SK-N-SH (cell line): ENCODE measurements around the gene CDH4. TPM values are rescaled to one million over a fixed set of nuclear protein-coding genes. Genes with fewer than 3 reads are reported as not detected.
A peak's percentile ranks its signal among the peaks of the same experiment; 100 is the strongest.

Experiments
- CTCF ChIA-PET: fragments of 300-600, 350-600 bp; formaldehyde crosslinking; extraction: SDS; loops from one replicate; lab custom pipeline; 2021; lab: Yijun Ruan, JAX
- POLR2A ChIA-PET: fragments of 350-600 bp; sonication (Branson Sonifier 250); formaldehyde crosslinking; extraction: SDS; loops from one replicate; lab custom pipeline; 2020; ENCODE audit warnings: antibody characterized with exemption, inconsistent platforms; lab: Yijun Ruan, JAX
- DNase-seq: peaks from one replicate; pipeline ENCODE4 v3.0.0; 2012
- H2AFZ ChIP-seq: fragments of 200-600 bp; sonication (generic); 2 replicates; pipeline ENCODE4 v1.8.1; 2016; ENCODE audit warnings: antibody characterized with exemption, mild to moderate bottlenecking, low read depth
- H3F3A ChIP-seq: fragments of 200-600 bp; sonication (generic); replicated peaks from 2 replicates; pipeline ENCODE3; 2016; ENCODE audit warnings: antibody characterized with exemption, mild to moderate bottlenecking; ENCODE audit not compliant: insufficient read depth
- H3K27ac ChIP-seq, 2 experiments: fragments of 200-500 bp in 1 of 2; fragments of 200-600 bp in 1 of 2; sonication (Bioruptor generic) in 1 of 2; sonication (generic), shearing (Covaris generic) in 1 of 2; 2 replicates each; pipeline versions ENCODE4 v1.5.1 to v1.6.1; 2014 to 2016; ENCODE audit warnings: low read depth in 2 of 2, inconsistent platforms in 1 of 2, low read length in 1 of 2, mild to moderate bottlenecking in 1 of 2, mixed read lengths in 1 of 2
- H3K27me3 ChIP-seq: fragments of 200-600 bp; sonication (generic), shearing (Covaris generic); 2 replicates; pipeline ENCODE4 v1.6.1; 2016; ENCODE audit warnings: mixed run types; ENCODE audit not compliant: insufficient read depth
- H3K36me3 ChIP-seq, 2 experiments: fragments of 200-500 bp in 1 of 2; fragments of 200-600 bp in 1 of 2; sonication (Bioruptor generic) in 1 of 2; sonication (generic) in 1 of 2; replicated peaks in 1 of 2; 2 replicates each; pipeline versions ENCODE3 to v1.5.1; 2014 to 2016; ENCODE audit warnings: low read length in 1 of 2, mild to moderate bottlenecking in 1 of 2; ENCODE audit not compliant: insufficient read depth in 2 of 2, control insufficient read depth in 1 of 2
- H3K4me1 ChIP-seq, 2 experiments: fragments of 200-500 bp in 1 of 2; fragments of 200-600 bp in 1 of 2; sonication (Bioruptor generic) in 1 of 2; sonication (generic), shearing (Covaris generic) in 1 of 2; 2 replicates each; pipeline versions ENCODE4 v1.5.1 to v1.6.1; 2014 to 2016; ENCODE audit warnings: low read depth in 1 of 2, low read length in 1 of 2, mixed run types in 1 of 2; ENCODE audit not compliant: insufficient read depth in 2 of 2, control insufficient read depth in 1 of 2
- H3K4me2 ChIP-seq: fragments of 200-600 bp; sonication (generic), shearing (Covaris generic); 2 replicates; pipeline ENCODE4 v1.6.1; 2017; ENCODE audit warnings: mixed run types
- H3K4me3 ChIP-seq, 2 experiments: fragments of 200-500 bp in 1 of 2; fragments of 200-600 bp in 1 of 2; sonication (Bioruptor generic) in 1 of 2; sonication (generic), shearing (Covaris generic) in 1 of 2; 2 replicates each; pipeline versions ENCODE4 v1.5.1 to v1.8.1; 2014 to 2016; ENCODE audit warnings: low read depth in 2 of 2, inconsistent platforms in 1 of 2, low read length in 1 of 2, mild to moderate bottlenecking in 1 of 2, mixed read lengths in 1 of 2, moderate library complexity in 1 of 2
- H3K79me2 ChIP-seq: fragments of 200-600 bp; sonication (generic); 2 replicates; pipeline ENCODE4 v1.8.1; 2017; ENCODE audit warnings: mild to moderate bottlenecking; ENCODE audit not compliant: insufficient read depth
- H3K9ac ChIP-seq: fragments of 200-600 bp; sonication (generic); 2 replicates; pipeline ENCODE4 v1.6.1; 2017; ENCODE audit warnings: mixed run types
- H3K9me2 ChIP-seq: fragments of 200-600 bp; sonication (generic); 2 replicates; pipeline ENCODE4 v1.6.1; 2017; ENCODE audit warnings: mixed run types
- H3K9me3 ChIP-seq: fragments of 200-600 bp; sonication (generic); 2 replicates; pipeline ENCODE4 v1.6.1; 2017; ENCODE audit warnings: mixed run types, mild to moderate bottlenecking, moderate library complexity
- H4K20me1 ChIP-seq: fragments of 200-600 bp; sonication (generic); 2 replicates; pipeline ENCODE4 v1.6.1; 2017; ENCODE audit warnings: mild to moderate bottlenecking, mixed run types; ENCODE audit not compliant: insufficient read depth
- CHD2 ChIP-seq: fragments of 150-350 bp; IDR thresholded peaks from 2 replicates; pipeline ENCODE4 v1.6.1; 2018; ENCODE audit warnings: low read length; ENCODE audit not compliant: partially characterized antibody
- CTCF ChIP-seq: fragments of 200-600 bp; sonication (generic); IDR thresholded peaks from 2 replicates; pipeline ENCODE4 v1.6.1; 2017; ENCODE audit warnings: antibody characterized with exemption, mild to moderate bottlenecking, moderate library complexity
- ELF1 ChIP-seq: IDR thresholded peaks from 2 replicates; pipeline ENCODE4 v1.4.0; 2012
- EZH2phosphoT487 ChIP-seq: fragments of 200-600 bp; sonication (generic); IDR thresholded peaks from 2 replicates; pipeline ENCODE4 v1.6.1; 2017; ENCODE audit warnings: low read depth, mixed run types, mild to moderate bottlenecking, antibody characterized with exemption, moderate library complexity, borderline replicate concordance
- GABPA ChIP-seq: IDR thresholded peaks from 2 replicates; pipeline ENCODE4 v1.4.0; 2012; ENCODE audit warnings: low read depth, mild to moderate bottlenecking
- GATA2 ChIP-seq: sonication (generic); formaldehyde crosslinking; IDR thresholded peaks from 2 replicates; pipeline ENCODE4 v1.5.0; 2020; ENCODE audit warnings: mild to moderate bottlenecking, missing genetic modification reagents
- JUND ChIP-seq: IDR thresholded peaks from 2 replicates; pipeline ENCODE4 v1.4.0; 2012
- MEF2A ChIP-seq: IDR thresholded peaks from 2 replicates; pipeline ENCODE4 v1.4.0; 2012; ENCODE audit warnings: low read depth, borderline replicate concordance
- MXI1 ChIP-seq: IDR thresholded peaks from 2 replicates; pipeline ENCODE4 v1.6.1; 2012; ENCODE audit warnings: mild to moderate bottlenecking, low read depth, low read length, improper control_type of control experiment
- POLR2AphosphoS5 ChIP-seq: IDR thresholded peaks from 2 replicates; pipeline ENCODE4 v1.6.1; 2012; ENCODE audit warnings: low read depth, low read length
- RCOR1 ChIP-seq: fragments of 150-350 bp; IDR thresholded peaks from 2 replicates; pipeline ENCODE4 v1.6.1; 2017; ENCODE audit warnings: antibody characterized with exemption, low read length
- SIN3A ChIP-seq: IDR thresholded peaks from 2 replicates; pipeline ENCODE4 v1.6.1; 2012; ENCODE audit warnings: low read depth, mild to moderate bottlenecking, low read length, moderate library complexity, borderline replicate concordance
- SMC3 ChIP-seq: IDR thresholded peaks from 2 replicates; pipeline ENCODE4 v1.6.1; 2012; ENCODE audit warnings: low read depth, low read length, improper control_type of control experiment
- TCF12 ChIP-seq: IDR thresholded peaks from 2 replicates; pipeline ENCODE4 v1.4.0; 2012
- TEAD4 ChIP-seq: IDR thresholded peaks from 2 replicates; pipeline ENCODE4 v1.4.0; 2012; ENCODE audit warnings: mild to moderate bottlenecking, borderline replicate concordance; ENCODE audit not compliant: insufficient read depth
- WGBS: methylation state at CpG from one replicate; pipeline ENCODE4 v1.1.6; 2017; ENCODE audit warnings: low lambda C conversion rate; 5-methylcytosine and 5-hydroxymethylcytosine counted together
- polyA plus RNA-seq, 3 experiments: library from polyadenylated mRNA; depleted of rRNA; stranded (reverse); fragments of >200 nt; gene quantifications; 2 replicates each; pipeline ENCODE4 v1.2.3, GENCODE V29; 2012
- TF ChIP-seq, protein P1 (sequence below): fragments of 150-350 bp; IDR thresholded peaks from 2 replicates; pipeline ENCODE4 v1.6.1; 2017; ENCODE audit warnings: antibody characterized with exemption, low read length, low read depth, borderline replicate concordance
- TF ChIP-seq, protein P2 (sequence below): fragments of 150-350 bp; IDR thresholded peaks from 2 replicates; pipeline ENCODE4 v1.6.1; 2016; ENCODE audit warnings: mild to moderate bottlenecking, low read depth, low read length
- TF ChIP-seq, protein P3 (sequence below): IDR thresholded peaks from 2 replicates; pipeline ENCODE4 v1.6.1; 2012; ENCODE audit warnings: mild to moderate bottlenecking, low read depth, low read length, moderate library complexity

Gene CDH4
- polyA plus RNA-seq, 1 of the 3 experiments (the other 2 are of a cell fraction): not detected

DNA sequence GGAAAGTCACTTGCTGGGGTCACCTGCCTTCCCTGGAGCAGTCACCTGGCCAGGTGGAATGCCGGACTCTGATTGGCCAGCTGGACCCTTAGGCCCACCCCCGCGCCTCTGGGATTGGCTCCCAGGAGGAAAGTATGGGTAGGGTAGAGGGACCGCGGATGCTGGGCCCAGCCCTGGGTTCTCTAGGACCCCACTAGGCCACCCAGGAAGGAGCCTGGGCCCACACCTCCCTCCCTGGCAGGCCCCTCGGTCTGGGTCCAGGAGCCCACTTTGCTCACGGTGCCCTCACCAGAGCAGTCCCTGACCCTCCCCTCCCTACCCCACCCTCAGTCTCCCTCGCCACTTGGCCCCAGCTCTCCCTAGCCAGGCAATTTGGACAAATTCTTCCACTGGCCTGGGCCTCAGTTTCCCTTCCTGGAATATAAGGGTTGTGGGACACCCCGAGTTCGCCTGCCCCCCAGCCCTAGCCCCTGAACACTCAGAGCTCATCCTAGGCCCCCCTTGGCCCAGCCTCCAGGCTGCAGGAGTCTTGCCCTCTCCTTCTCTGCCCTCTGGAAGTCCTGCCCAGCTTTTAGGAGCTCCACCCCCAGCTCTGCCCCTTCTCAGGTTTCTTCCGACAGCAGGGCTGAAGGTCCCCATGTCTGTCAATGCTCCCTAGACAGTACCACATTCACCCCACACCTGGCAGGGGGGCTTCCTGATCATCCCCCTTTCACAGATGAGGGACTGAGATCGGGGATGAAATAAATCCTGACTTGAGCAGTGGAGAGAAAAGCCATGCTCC, 514.0 kb downstream of the CDH4 start:
- H3K4me1 ChIP-seq: no peaks in the 10 kb centered on the region
- no peaks in the 10 kb centered on the region for H3K9me2 ChIP-seq
- no peaks in the 10 kb centered on the region for H3K79me2 ChIP-seq
- 65% methylated on average over 8 of the region's 12 CpGs for WGBS
- CTCF ChIA-PET: no interaction called here
- POLR2A ChIA-PET: no interaction called here
- H3K36me3 ChIP-seq: no peaks in the 10 kb centered on the region
- H3K27ac ChIP-seq: no peak overlapping the region
- no peak overlapping the region for H3K4me3 ChIP-seq
- H3K9me3 ChIP-seq: no peaks in the 10 kb centered on the region
- no peaks in the 10 kb centered on the region for H3K27me3 ChIP-seq
- no peak overlapping the region for H3K9ac ChIP-seq
- H2AFZ ChIP-seq: no peak overlapping the region
- no peak overlapping the region for H3K4me2 ChIP-seq
- no peaks in the 10 kb centered on the region for H3F3A ChIP-seq
- no peak for TF ChIP-seq GABPA
- TF ChIP-seq EZH2phosphoT487: no peak
- no peak for TF ChIP-seq SMC3
- TF ChIP-seq JUND: no peak
- TF ChIP-seq TEAD4: no peak
- no peak for TF ChIP-seq GATA2 (CRISPR knock-in tag)
- no peak for TF ChIP-seq CTCF
- TF ChIP-seq TCF12: no peak
- TF ChIP-seq, protein P1, sequence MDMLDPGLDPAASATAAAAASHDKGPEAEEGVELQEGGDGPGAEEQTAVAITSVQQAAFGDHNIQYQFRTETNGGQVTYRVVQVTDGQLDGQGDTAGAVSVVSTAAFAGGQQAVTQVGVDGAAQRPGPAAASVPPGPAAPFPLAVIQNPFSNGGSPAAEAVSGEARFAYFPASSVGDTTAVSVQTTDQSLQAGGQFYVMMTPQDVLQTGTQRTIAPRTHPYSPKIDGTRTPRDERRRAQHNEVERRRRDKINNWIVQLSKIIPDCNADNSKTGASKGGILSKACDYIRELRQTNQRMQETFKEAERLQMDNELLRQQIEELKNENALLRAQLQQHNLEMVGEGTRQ: no peak
- no peak for TF ChIP-seq RCOR1
- TF ChIP-seq POLR2AphosphoS5: no peak
- no peak for TF ChIP-seq ELF1
- no peak for TF ChIP-seq MEF2A
- TF ChIP-seq SIN3A: no peak
- no peaks in the 10 kb centered on the region for H4K20me1 ChIP-seq
- DNase-seq: peak; percentile 64

- 31% methylated on average over 8 of the region's 15 CpGs for WGBS
- Histone ChIP-seq H3K9me2 (no peaks in the 10 kb centered on the region), H3K79me2 (no peaks in the 10 kb centered on the region), H3K9me3 (no peaks in the 10 kb centered on the region), H3K9ac (no peak overlapping the region), H3K27me3 (no peaks in the 10 kb centered on the region), H3F3A (no peaks in the 10 kb centered on the region), H3K36me3 (no peaks in the 10 kb centered on the region), H3K4me3 (no peak overlapping the region), H3K27ac (no peak overlapping the region), H3K4me2 (no peak overlapping the region), H3K4me1 (no peaks in the 10 kb centered on the region), H4K20me1 (no peaks in the 10 kb centered on the region), H2AFZ (no peak overlapping the region)
- DNase-seq: no peak
- ChIA-PET CTCF (no interaction called here), POLR2A (no interaction called here)
- TF ChIP-seq EZH2phosphoT487 (no peak), TEAD4 (no peak), CHD2 (no peak), MEF2A (no peak), POLR2AphosphoS5 (no peak), MXI1 (no peak), TCF12 (no peak), GATA2 (CRISPR knock-in tag) (no peak)
- TF ChIP-seq, protein P2, sequence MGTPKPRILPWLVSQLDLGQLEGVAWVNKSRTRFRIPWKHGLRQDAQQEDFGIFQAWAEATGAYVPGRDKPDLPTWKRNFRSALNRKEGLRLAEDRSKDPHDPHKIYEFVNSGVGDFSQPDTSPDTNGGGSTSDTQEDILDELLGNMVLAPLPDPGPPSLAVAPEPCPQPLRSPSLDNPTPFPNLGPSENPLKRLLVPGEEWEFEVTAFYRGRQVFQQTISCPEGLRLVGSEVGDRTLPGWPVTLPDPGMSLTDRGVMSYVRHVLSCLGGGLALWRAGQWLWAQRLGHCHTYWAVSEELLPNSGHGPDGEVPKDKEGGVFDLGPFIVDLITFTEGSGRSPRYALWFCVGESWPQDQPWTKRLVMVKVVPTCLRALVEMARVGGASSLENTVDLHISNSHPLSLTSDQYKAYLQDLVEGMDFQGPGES: no peak
- TF ChIP-seq, protein P3, sequence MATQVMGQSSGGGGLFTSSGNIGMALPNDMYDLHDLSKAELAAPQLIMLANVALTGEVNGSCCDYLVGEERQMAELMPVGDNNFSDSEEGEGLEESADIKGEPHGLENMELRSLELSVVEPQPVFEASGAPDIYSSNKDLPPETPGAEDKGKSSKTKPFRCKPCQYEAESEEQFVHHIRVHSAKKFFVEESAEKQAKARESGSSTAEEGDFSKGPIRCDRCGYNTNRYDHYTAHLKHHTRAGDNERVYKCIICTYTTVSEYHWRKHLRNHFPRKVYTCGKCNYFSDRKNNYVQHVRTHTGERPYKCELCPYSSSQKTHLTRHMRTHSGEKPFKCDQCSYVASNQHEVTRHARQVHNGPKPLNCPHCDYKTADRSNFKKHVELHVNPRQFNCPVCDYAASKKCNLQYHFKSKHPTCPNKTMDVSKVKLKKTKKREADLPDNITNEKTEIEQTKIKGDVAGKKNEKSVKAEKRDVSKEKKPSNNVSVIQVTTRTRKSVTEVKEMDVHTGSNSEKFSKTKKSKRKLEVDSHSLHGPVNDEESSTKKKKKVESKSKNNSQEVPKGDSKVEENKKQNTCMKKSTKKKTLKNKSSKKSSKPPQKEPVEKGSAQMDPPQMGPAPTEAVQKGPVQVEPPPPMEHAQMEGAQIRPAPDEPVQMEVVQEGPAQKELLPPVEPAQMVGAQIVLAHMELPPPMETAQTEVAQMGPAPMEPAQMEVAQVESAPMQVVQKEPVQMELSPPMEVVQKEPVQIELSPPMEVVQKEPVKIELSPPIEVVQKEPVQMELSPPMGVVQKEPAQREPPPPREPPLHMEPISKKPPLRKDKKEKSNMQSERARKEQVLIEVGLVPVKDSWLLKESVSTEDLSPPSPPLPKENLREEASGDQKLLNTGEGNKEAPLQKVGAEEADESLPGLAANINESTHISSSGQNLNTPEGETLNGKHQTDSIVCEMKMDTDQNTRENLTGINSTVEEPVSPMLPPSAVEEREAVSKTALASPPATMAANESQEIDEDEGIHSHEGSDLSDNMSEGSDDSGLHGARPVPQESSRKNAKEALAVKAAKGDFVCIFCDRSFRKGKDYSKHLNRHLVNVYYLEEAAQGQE: no peak
These were observed 515.0 kb downstream of the CDH4 start for GRCh38 chr20:61766921-61767610.
